Pulmonary artery endothelial cell (primary cell): ENCODE data around the gene CRELD1. TPM values are rescaled to one million over a fixed set of nuclear protein-coding genes. Genes with fewer than 3 reads are reported as not detected.
"Not testable (repeated sequence)": the region's sequence is repeated elsewhere in the genome, so short reads cannot be mapped to it uniquely, and the experiment has no call there.

Source experiments
- DNase-seq: peaks from one replicate; pipeline ENCODE4 v3.0.0-alpha.2; 2011; ENCODE audit warnings: low read depth, low spot score
- total RNA-seq: library from RNA; depleted of rRNA; stranded (reverse); fragments of >200 nt; gene quantifications from 2 replicates; pipeline ENCODE4 v1.2.3, GENCODE V29; 2014

CRELD1 gene
- total RNA-seq: 29.1 and 41.7 TPM in 2 replicates

GRCh38 chr3:9933561-9934234 is at the start of gene CRELD1:
CRELD1 (plus strand) TSS chr3:9933834; CDS start chr3:9934439, 605 bp downstream.
- peak; percentile 84 for DNase-seq

GRCh38 chr3:9884555-9885165 is 49.0 kb upstream of the CRELD1 start:
- DNase-seq: no peak

DNA sequence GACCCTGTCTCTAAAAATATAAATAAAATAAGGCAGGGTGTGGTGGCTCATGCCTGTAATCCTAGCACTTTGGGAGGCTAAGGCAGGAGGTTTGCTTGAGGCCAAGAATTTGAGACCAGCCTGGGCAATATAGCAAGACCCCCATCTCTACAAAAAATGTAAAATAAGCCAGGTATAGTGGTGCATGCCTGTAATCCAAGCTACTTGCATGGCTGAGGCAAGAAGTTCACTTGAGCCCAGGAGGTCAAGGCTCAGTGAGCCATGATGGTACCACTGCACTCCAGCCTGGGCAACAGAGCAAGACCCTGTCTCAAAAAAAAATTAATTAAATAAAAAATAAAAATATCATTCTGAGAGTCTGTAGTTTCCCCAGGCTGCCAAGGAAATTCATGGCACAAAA is 47.3 kb upstream of the CRELD1 start:
- no peak for DNase-seq

DNA sequence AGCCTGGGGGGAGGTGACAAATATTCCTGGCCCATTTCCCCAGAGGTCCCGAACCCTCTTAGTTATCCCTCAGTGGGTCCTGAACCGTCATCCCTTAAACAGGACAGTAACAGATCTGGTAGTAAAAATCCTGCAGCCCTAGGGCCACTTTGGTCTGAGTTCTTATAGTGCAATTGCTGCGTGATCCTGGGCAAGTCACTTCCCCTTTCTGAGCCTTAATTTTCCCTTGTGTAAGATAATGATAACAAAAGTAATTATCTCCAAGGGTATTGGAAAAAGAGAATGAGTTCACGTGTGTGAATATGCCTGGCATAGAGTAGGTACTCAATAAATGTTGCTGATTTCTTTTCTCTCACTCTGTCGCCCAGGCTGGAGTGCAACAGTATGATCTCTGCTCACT is 46.2 kb upstream of the CRELD1 start:
- no peak for DNase-seq

GRCh38 chr3:9888540-9888939 is 45.1 kb upstream of the CRELD1 start:
- DNase-seq: no peak

GRCh38 chr3:9889405-9889804 is 44.2 kb upstream of the CRELD1 start:
- no peak for DNase-seq

DNA sequence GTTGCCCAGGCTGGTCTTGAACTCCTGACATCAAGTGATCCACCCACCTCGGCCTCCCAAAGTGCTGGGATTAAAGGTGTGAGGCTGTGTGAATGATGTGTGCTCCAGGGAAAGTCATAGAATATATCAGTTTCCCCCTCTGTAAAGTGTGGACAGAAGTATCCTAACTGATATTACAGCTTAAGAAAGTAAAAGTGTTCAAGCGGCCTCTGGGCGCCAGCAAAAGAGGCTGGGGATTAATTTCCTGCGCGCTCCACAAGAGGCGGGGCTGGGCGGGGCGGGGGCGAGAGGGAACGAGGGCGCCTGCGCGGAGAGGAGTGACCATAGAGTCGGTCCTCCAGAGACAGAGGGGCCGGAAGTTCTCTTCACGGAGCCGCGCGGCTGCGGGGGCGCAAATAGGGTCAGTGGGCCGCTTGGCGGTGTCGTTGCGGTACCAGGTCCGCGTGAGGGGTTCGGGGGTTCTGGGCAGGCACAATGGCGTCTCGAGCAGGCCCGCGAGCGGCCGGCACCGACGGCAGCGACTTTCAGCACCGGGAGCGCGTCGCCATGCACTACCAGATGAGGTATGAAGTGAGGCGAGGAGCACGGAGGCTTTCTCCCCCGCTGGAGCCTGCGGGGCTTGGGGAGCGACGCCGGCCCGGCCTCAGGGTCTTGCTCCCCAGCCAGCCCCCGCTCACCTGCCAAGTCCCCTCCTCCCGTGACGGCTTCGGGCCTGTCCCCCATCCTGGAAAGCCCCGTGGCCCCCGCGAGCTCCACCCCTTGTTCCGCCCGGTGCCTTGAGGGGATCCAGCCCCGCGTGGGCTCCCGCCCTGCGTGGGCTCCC is 43.2 kb upstream of the CRELD1 start, which contains the start of gene JAGN1:
TSS of gene JAGN1 (plus strand) at position 362 of the 823 bp plus-strand sequence. CDS start at position 475, 113 bp downstream.
- peak; percentile 45 for DNase-seq

DNA sequence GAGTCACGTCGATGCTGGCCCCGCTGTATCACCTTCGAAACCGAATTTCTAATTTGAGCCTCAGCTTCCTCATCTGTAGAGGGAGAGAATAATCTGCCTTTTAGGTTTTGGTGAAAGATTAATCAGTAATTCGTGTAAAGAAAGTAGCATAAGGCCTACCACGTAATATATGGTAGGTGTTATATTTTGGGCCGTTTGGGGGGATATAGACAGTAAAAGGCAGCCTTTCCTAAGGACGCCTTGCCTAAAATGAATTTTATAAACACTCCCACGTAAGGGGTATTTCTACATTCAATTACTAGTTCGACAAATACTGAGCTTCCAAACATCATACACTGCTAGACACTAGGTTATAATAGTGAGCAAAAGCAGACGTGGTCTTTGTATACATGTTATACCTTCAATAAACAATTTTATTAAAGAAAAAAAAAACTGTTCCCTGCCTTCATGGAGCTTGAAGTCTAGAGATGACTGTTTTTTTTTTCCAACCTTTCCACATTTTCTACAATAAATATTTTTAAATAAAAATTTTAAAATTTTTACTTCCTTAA is 42.5 kb upstream of the CRELD1 start:
- DNase-seq: no peak

- no peak for DNase-seq
Observed at GRCh38 chr3:9893739-9894138, 39.9 kb upstream of the CRELD1 start.

GRCh38 chr3:9895715-9896114 is 37.9 kb upstream of the CRELD1 start:
- not testable (repeated sequence) for DNase-seq

GRCh38 chr3:9896755-9897407 is 36.8 kb upstream of the CRELD1 start:
- not testable (repeated sequence) for DNase-seq

DNA sequence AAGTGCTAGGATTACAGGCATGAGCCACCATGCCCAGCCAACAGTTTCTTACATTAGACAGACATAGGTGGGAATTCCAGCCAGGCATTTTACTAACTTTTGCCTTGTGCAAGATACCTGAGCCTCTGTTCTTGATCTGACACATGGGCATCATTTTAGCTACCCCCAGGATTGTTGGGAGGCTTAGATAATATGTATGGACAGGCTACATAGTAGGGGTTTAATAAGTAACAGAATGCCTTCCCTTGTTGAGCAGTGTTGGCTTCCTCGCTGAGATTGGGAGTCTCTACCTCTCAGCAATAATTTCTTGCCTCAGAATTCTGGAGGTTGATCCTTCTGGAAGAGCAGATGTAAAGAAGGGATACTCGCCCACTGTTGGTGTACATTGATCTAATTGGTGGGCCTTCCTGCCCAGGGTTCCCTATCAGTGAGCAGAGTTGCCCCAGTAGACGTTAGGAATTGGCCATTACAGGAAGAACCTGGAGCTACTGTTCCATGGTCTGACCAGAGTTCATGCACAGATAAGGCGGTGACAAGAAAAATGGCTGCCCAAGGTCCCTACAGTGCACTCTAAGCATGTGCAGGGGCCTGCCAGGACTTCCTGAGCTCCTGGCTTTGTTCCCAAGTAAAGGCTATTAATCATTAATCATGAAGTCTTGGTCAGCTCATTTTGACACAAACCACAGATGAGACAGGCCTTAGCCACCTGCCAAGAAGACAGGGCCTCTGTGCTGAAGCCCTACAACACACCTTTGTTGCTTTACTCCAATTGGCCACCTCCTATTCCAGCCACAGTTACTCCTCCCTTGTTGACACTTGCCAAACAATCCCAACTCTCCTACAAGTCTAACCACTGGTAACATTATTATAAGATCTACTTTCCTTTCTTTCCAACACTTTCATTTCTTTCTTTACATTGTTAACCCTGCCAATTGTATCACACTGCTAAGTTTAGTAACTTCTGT is 35.9 kb upstream of the CRELD1 start:
- DNase-seq: no peak

- DNase-seq: no peak
Observed at GRCh38 chr3:9898467-9899241, 35.0 kb upstream of the CRELD1 start.

GRCh38 chr3:9899289-9899791 is 34.3 kb upstream of the CRELD1 start:
- DNase-seq: no peak

DNA sequence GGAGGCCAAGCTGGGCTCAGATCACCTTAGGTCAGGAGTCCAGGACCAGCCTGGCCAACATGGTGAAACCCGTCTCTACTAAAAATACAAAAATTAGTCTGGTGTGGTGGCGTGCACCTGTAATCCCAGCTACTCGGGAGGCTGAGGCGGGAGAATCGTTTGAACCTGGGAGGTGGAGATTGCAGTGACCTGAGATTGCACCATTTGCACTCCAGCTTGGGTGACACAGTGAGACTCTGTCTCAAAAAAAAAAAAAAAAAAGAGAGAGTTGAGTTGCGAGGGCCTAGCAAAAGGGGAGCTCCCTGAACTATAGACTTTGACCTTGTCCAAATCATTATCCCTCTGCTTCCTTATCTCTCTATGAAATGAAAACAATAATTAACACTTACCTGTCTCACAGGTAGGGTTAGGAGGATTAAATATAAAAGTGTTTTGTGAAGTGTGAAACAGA is 32.6 kb upstream of the CRELD1 start:
- not testable (repeated sequence) for DNase-seq

DNA sequence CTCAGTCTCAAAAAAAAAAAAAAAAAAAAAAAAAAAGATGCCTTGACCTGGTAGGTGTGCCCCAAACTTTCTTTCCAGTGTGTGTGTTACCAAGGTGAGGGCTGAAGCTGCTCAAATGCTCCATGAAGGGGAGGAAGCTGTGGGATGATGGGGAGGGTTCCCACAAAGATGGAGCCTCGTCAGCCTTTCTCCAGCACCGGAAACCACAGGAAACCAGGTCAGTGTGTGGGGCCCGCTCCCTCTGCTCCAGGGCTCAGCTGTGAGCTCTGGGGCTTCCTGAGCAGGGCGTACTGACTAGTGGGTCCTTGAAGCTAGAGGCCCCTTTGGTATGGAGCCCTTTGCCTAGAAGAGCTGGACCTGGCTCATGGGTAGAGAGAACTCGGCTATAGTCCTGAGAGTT is 31.7 kb upstream of the CRELD1 start:
- DNase-seq: no peak

GRCh38 chr3:9902372-9903237 is 31.0 kb upstream of the CRELD1 start, which contains the start of gene IL17RE:
IL17RE (plus strand) TSS chr3:9902848; CDS start chr3:9902933, 85 bp downstream.
- no peak for DNase-seq

DNA sequence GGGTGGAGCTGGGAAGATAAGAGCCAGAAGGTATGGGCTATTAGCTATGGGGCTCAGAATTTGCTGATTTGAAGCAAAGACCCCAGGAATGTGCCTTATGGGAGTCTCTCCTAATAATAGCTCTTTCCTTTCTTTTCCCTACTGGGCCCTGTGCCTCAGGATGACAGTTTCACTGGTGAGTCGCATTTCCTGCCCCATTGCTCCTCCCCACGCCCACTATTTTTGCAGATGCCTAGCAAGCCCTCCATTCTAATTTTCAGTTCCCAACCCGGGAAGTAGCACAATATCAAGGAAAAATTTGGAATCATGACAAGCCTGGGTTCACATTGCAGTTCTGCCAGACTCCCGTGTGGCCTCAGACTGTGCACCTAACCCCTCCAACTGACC is 30.4 kb upstream of the CRELD1 start:
- no peak for DNase-seq
